Thoracic aorta (tissue), 2 donors: Measurements from ENCODE around the gene GLIS2. TPM values are rescaled to one million over a fixed set of nuclear protein-coding genes. Genes with fewer than 3 reads are reported as not detected.

Experiments used
- ATAC-seq: fragments of 150-250 bp; one replicate; pipeline ENCODE4 v1.8.0; 2017; ENCODE audit warnings: low read depth; ENCODE audit not compliant: insufficient number of reproducible peaks, low FRiP score
- DNase-seq: peaks from one replicate; pipeline ENCODE4 v3.0.0-alpha.2; 2020; ENCODE audit warnings: low spot score
- H3K27ac ChIP-seq, 2 donors: fragments of 200-600 bp; sonication (generic); 1 replicate in 1 of 2; 2 replicates in 1 of 2; pipeline ENCODE4 v1.5.1; 2016; ENCODE audit warnings: mild to moderate bottlenecking in 2 of 2, moderate library complexity in 2 of 2
- H3K27me3 ChIP-seq: fragments of 200-600 bp; sonication (generic); replicated peaks from 2 replicates; pipeline ENCODE4 v1.6.0; 2016; ENCODE audit warnings: mild to moderate bottlenecking; ENCODE audit not compliant: insufficient read depth
- H3K36me3 ChIP-seq: fragments of 200-600 bp; sonication (generic); one replicate; pipeline ENCODE4 v1.5.1; 2016
- H3K4me1 ChIP-seq, 2 donors: fragments of 200-600 bp; sonication (generic); 1 replicate in 1 of 2; 2 replicates in 1 of 2; pipeline versions ENCODE4 v1.5.1 to v1.6.0; 2016; ENCODE audit warnings: low read depth in 2 of 2, mild to moderate bottlenecking in 1 of 2; ENCODE audit not compliant: control insufficient read depth in 1 of 2
- H3K4me3 ChIP-seq: fragments of 200-600 bp; sonication (generic); 2 replicates; pipeline ENCODE4 v1.5.1; 2016; ENCODE audit warnings: mild to moderate bottlenecking
- H3K9me3 ChIP-seq: fragments of 200-600 bp; sonication (generic); 2 replicates; pipeline ENCODE4 v1.5.1; 2016
- total RNA-seq, 2 donors: library from RNA; depleted of rRNA; stranded (reverse); fragments of >200 nt; gene quantifications; one replicate each; pipeline versions ENCODE4 v1.1.0 to v1.2.3, GENCODE V29; 2016
- TF ChIP-seq, protein P1 (sequence below): fragments of 200-600 bp; sonication (generic); IDR thresholded peaks from one replicate; pipeline ENCODE4 v1.5.1; 2019; ENCODE audit warnings: antibody characterized with exemption

GLIS2 gene
- total RNA-seq, 2 donors from 2014 or later, result 19.5 to 32.9 TPM

DNA sequence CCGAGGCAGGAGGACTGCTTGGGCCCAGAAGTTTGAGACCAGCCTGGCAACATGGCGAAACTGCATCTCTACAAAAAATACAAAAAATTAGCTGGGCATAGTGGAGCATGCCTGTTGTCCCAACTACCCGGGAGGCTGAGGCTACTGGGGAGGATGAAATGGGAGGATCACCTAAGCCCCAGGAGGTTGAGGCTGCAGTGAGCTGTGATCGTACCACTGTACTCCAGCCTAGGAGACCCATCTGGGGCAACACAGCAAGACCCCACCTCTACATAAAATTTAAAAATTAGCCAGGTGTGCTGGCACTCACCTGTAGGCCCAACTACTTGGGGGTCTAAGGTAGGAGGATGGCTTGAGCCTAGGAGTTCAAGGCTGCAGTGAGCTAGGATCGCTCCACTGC is 33.5 kb downstream of the GLIS2 start:
- Histone ChIP-seq H3K27ac (no peak overlapping the region), H3K27me3 (no peaks in the 10 kb centered on the region), H3K36me3 (no peaks in the 10 kb centered on the region), H3K9me3 (no peaks in the 10 kb centered on the region), H3K4me3 (no peak overlapping the region), H3K4me1 (peaks cover 6 to 30% of the 10 kb centered on the region in 2 donors)
- DNase-seq, result no peak
- TF ChIP-seq, protein P1, sequence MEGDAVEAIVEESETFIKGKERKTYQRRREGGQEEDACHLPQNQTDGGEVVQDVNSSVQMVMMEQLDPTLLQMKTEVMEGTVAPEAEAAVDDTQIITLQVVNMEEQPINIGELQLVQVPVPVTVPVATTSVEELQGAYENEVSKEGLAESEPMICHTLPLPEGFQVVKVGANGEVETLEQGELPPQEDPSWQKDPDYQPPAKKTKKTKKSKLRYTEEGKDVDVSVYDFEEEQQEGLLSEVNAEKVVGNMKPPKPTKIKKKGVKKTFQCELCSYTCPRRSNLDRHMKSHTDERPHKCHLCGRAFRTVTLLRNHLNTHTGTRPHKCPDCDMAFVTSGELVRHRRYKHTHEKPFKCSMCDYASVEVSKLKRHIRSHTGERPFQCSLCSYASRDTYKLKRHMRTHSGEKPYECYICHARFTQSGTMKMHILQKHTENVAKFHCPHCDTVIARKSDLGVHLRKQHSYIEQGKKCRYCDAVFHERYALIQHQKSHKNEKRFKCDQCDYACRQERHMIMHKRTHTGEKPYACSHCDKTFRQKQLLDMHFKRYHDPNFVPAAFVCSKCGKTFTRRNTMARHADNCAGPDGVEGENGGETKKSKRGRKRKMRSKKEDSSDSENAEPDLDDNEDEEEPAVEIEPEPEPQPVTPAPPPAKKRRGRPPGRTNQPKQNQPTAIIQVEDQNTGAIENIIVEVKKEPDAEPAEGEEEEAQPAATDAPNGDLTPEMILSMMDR, result no peak
- ATAC-seq, result no peak

DNA sequence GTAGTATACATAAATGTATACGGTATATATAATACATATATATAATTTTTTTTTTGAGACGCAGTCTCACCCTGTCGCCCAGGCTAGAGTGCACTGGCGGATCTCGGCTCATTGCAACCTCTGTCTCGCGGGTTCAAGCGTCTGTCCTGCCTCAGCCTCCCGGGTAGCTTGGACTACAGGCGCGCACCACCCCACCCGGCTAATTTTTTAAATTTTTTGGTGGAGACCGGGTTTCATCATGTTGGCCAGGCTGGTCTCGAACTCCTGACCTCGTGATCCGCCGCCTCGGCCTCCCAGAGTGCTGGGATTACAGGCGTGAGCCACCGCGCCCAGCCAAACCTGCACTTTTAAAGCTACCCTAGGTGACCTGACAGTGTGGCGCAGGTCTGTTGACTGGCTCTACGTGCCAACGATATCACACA is 34.5 kb downstream of the GLIS2 start:
- Histone ChIP-seq H3K4me1 (peaks cover 6 to 30% of the 10 kb centered on the region in 2 donors), H3K9me3 (no peaks in the 10 kb centered on the region), H3K4me3 (peak overlapping the region; percentile 86), H3K27ac (peak overlapping the region; percentile 64 to 78), H3K36me3 (no peaks in the 10 kb centered on the region), H3K27me3 (no peaks in the 10 kb centered on the region)
- ATAC-seq (no peak), DNase-seq (no peak)
- TF ChIP-seq, protein P1, result no peak

DNA sequence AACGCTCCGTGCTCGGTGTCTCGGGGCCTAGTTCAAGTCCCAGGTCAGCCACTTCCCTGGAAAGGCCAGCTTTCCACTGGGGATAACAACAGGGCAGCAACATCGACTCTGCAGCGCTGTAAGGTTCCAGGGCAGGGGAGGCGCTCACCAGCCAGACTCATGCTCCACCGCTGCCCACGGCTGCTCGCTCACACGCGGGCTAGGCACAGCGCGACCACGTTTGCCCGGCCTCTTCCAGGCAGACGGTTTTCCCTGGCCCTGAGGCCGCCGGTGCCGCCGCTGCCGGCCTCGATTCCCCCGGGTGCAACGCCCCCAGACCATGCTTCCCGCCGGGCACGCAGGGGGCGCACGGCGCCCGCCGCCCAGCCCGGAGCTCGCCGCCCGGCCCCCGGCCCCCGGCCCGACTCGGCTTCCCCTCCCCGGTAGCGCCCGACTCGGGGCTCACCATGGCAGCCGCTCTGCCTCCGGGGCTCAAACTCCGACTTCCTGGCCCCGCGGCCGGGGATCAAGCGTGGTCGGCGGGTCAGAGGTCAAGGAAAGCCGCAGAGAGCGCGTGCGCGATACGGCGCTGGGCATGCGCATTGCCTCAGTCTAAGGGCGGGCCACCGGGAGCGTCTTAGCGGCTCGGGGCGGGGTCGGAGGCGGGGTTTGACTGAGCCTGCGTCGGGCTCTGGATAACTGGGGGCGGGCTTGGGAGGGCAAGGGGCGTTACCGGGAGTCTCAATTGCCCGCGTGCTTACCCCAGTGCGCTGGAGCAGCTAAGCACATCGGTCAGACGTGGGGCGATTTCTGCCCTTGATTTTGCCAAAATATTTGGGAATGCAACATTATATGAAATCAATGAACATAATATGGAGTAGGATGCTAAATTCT is 35.2 kb downstream of the GLIS2 start, which contains the start of gene PAM16:
Gene PAM16, minus strand, starts transcription at position 535 of the 873 bp plus-strand sequence. Its CDS starts 87 bp downstream, at position 448.
- TF ChIP-seq, protein P1, result no peak
- DNase-seq (peak; percentile 92), ATAC-seq (peak; percentile 86)
- Histone ChIP-seq H3K27ac (peak within 1 kb of the TSS; percentile 64 to 78), H3K36me3 (no peaks in the 10 kb centered on the region), H3K9me3 (no peaks in the 10 kb centered on the region), H3K4me1 (peaks cover 6 to 30% of the 10 kb centered on the region in 2 donors), H3K27me3 (no peaks in the 10 kb centered on the region), H3K4me3 (peak within 1 kb of the TSS; percentile 86)

DNA sequence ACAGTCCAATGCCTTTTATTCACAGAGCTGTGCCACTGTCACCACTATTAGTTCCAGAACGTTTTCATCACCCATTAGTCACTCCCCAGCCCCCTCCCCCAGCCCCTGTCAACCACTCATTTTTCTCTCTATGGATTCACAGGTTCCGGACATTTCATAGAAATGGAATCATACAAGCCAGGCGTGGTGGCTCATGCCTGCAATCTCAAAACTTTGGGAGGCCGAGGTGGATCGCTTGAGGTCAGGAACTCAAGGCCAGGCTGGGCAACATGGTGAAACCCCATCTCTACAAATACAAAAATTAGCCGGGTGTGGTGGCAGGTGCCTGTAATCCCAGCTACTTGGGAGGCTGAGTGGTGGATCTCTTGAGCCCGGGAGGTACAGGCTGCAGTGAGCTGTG is 36.0 kb downstream of the GLIS2 start:
- no peaks in the 10 kb centered on the region for H3K27me3 ChIP-seq
- no peaks in the 10 kb centered on the region for H3K36me3 ChIP-seq
- H3K4me1 ChIP-seq, result peaks cover 6 to 30% of the 10 kb centered on the region in 2 donors
- H3K27ac ChIP-seq, result no peak overlapping the region
- H3K4me3 ChIP-seq, result no peak overlapping the region
- no peaks in the 10 kb centered on the region for H3K9me3 ChIP-seq
- no peak for DNase-seq
- no peak for ATAC-seq
- TF ChIP-seq, protein P1, result no peak

DNA sequence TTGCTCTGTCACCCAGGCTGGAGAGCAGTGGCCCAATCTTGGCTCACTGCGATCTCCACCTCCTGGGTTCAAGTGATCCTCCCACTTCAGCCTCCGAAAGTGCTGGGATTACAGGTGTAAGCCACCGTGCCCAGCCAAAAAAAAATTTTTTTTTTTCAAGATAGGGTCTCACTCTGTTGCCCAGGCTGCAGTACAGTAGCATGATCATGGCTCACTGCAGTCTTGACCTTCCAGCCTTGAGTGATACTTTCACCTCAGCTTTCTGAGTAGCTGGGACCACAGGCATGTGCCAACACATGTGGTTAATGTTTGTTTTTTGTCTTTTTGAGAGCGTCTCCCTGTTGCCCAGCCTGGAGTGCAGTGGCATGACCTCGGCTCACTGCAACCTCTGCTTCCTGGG is 37.0 kb downstream of the GLIS2 start:
- no peaks in the 10 kb centered on the region for H3K9me3 ChIP-seq
- no peak overlapping the region for H3K27ac ChIP-seq
- H3K4me3 ChIP-seq, result no peak overlapping the region
- no peaks in the 10 kb centered on the region for H3K36me3 ChIP-seq
- peaks cover 6 to 24% of the 10 kb centered on the region in 2 donors for H3K4me1 ChIP-seq
- TF ChIP-seq, protein P1, result no peak
- no peak for DNase-seq
- no peaks in the 10 kb centered on the region for H3K27me3 ChIP-seq
- no peak for ATAC-seq
